ENCODE measurements around the gene NPSR1. TPM values are rescaled to one million over a fixed set of nuclear protein-coding genes. Genes with fewer than 3 reads are reported as not detected.

NPSR1 gene
- total and polyA plus RNA-seq, 9 of the 15 experiments (the other 6 are each of a cell fraction or from before 2014, with no cell fraction given) = not detected

DNA sequence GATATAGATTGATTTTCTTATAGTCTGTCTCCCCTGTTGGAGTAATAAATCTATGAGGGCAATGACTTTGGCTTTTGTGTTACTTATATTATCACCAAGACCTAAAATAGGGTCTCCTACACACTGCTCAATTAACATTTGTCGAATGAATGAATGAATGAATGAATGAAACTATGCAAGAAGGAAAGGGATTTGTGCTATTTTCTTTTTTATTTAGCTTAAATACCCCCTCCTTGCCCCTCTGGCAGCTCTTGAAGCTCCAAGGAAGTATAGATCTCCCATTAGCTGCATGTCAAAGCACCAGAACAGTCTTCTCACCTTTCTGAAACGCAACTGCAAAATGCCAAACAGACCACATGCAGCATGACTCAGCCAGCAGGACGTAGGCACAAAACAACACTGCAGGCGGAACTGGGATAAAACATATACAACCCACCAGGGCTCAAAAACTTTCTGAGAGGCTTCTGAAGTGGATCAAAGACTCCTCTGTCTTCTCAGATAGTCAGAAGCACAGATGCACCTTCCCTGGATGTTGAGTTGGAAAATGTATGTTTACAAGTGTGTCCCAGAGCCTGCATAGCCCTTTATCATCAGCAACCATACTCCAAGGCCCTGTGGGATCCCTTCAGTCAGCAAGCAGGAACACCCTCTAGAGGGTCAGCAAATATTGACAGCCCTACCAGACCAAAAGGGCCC, 187.8 kb downstream of the NPSR1 start (continued):
- TF ChIP-seq FOXP1 (CRISPR knock-in tag; IDR thresholded peaks at IDR 0.05) (no peak), NR2F6 (CRISPR knock-in tag; IDR thresholded peaks at IDR 0.05) (no peak), PYGO2 (tag; IDR thresholded peaks at IDR 0.05) (no peak), NFE2 (IDR thresholded peaks at IDR 0.05; ENCODE audit: low read depth) (0 out of 2 replicates have a peak, but pooled peaks have one; percentile 3), SAFB (IDR thresholded peaks at IDR 0.05; ENCODE audit: borderline replicate concordance, low read depth, low read length) (no peak), ZNF24 (IDR thresholded peaks at IDR 0.05) (peak; percentile 79), RAD21 (CRISPR knock-in tag; conservative IDR thresholded peaks at IDR 0.05 in 1 of 2, IDR thresholded peaks at IDR 0.05 in 1 of 2) (peak in 1 of 2 experiments; percentile 18; a peak in 1 of 4 replicates)
- TF ChIP-seq, protein P1, sequence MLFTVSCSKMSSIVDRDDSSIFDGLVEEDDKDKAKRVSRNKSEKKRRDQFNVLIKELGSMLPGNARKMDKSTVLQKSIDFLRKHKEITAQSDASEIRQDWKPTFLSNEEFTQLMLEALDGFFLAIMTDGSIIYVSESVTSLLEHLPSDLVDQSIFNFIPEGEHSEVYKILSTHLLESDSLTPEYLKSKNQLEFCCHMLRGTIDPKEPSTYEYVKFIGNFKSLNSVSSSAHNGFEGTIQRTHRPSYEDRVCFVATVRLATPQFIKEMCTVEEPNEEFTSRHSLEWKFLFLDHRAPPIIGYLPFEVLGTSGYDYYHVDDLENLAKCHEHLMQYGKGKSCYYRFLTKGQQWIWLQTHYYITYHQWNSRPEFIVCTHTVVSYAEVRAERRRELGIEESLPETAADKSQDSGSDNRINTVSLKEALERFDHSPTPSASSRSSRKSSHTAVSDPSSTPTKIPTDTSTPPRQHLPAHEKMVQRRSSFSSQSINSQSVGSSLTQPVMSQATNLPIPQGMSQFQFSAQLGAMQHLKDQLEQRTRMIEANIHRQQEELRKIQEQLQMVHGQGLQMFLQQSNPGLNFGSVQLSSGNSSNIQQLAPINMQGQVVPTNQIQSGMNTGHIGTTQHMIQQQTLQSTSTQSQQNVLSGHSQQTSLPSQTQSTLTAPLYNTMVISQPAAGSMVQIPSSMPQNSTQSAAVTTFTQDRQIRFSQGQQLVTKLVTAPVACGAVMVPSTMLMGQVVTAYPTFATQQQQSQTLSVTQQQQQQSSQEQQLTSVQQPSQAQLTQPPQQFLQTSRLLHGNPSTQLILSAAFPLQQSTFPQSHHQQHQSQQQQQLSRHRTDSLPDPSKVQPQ (CRISPR knock-in tag; IDR thresholded peaks at IDR 0.05; ENCODE audit: borderline replicate concordance) = no peak
- TF ChIP-seq, protein P2, sequence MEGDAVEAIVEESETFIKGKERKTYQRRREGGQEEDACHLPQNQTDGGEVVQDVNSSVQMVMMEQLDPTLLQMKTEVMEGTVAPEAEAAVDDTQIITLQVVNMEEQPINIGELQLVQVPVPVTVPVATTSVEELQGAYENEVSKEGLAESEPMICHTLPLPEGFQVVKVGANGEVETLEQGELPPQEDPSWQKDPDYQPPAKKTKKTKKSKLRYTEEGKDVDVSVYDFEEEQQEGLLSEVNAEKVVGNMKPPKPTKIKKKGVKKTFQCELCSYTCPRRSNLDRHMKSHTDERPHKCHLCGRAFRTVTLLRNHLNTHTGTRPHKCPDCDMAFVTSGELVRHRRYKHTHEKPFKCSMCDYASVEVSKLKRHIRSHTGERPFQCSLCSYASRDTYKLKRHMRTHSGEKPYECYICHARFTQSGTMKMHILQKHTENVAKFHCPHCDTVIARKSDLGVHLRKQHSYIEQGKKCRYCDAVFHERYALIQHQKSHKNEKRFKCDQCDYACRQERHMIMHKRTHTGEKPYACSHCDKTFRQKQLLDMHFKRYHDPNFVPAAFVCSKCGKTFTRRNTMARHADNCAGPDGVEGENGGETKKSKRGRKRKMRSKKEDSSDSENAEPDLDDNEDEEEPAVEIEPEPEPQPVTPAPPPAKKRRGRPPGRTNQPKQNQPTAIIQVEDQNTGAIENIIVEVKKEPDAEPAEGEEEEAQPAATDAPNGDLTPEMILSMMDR (IDR thresholded peaks at IDR 0.05 in 2 of 3, conservative IDR thresholded peaks at IDR 0.05 in 1 of 3; ENCODE audit: insufficient read depth in 2 of 3, low read depth in 1 of 3, low read length in 3 of 3) = peak in 2 of 3 experiments; percentile 12 to 19; a peak in 2 of 6 replicates
- TF ChIP-seq, protein P3, sequence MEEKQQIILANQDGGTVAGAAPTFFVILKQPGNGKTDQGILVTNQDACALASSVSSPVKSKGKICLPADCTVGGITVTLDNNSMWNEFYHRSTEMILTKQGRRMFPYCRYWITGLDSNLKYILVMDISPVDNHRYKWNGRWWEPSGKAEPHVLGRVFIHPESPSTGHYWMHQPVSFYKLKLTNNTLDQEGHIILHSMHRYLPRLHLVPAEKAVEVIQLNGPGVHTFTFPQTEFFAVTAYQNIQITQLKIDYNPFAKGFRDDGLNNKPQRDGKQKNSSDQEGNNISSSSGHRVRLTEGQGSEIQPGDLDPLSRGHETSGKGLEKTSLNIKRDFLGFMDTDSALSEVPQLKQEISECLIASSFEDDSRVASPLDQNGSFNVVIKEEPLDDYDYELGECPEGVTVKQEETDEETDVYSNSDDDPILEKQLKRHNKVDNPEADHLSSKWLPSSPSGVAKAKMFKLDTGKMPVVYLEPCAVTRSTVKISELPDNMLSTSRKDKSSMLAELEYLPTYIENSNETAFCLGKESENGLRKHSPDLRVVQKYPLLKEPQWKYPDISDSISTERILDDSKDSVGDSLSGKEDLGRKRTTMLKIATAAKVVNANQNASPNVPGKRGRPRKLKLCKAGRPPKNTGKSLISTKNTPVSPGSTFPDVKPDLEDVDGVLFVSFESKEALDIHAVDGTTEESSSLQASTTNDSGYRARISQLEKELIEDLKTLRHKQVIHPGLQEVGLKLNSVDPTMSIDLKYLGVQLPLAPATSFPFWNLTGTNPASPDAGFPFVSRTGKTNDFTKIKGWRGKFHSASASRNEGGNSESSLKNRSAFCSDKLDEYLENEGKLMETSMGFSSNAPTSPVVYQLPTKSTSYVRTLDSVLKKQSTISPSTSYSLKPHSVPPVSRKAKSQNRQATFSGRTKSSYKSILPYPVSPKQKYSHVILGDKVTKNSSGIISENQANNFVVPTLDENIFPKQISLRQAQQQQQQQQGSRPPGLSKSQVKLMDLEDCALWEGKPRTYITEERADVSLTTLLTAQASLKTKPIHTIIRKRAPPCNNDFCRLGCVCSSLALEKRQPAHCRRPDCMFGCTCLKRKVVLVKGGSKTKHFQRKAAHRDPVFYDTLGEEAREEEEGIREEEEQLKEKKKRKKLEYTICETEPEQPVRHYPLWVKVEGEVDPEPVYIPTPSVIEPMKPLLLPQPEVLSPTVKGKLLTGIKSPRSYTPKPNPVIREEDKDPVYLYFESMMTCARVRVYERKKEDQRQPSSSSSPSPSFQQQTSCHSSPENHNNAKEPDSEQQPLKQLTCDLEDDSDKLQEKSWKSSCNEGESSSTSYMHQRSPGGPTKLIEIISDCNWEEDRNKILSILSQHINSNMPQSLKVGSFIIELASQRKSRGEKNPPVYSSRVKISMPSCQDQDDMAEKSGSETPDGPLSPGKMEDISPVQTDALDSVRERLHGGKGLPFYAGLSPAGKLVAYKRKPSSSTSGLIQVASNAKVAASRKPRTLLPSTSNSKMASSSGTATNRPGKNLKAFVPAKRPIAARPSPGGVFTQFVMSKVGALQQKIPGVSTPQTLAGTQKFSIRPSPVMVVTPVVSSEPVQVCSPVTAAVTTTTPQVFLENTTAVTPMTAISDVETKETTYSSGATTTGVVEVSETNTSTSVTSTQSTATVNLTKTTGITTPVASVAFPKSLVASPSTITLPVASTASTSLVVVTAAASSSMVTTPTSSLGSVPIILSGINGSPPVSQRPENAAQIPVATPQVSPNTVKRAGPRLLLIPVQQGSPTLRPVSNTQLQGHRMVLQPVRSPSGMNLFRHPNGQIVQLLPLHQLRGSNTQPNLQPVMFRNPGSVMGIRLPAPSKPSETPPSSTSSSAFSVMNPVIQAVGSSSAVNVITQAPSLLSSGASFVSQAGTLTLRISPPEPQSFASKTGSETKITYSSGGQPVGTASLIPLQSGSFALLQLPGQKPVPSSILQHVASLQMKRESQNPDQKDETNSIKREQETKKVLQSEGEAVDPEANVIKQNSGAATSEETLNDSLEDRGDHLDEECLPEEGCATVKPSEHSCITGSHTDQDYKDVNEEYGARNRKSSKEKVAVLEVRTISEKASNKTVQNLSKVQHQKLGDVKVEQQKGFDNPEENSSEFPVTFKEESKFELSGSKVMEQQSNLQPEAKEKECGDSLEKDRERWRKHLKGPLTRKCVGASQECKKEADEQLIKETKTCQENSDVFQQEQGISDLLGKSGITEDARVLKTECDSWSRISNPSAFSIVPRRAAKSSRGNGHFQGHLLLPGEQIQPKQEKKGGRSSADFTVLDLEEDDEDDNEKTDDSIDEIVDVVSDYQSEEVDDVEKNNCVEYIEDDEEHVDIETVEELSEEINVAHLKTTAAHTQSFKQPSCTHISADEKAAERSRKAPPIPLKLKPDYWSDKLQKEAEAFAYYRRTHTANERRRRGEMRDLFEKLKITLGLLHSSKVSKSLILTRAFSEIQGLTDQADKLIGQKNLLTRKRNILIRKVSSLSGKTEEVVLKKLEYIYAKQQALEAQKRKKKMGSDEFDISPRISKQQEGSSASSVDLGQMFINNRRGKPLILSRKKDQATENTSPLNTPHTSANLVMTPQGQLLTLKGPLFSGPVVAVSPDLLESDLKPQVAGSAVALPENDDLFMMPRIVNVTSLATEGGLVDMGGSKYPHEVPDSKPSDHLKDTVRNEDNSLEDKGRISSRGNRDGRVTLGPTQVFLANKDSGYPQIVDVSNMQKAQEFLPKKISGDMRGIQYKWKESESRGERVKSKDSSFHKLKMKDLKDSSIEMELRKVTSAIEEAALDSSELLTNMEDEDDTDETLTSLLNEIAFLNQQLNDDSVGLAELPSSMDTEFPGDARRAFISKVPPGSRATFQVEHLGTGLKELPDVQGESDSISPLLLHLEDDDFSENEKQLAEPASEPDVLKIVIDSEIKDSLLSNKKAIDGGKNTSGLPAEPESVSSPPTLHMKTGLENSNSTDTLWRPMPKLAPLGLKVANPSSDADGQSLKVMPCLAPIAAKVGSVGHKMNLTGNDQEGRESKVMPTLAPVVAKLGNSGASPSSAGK (IDR thresholded peaks at IDR 0.05) = peak; percentile 14; the same call in 1 of the 2 replicates

Data from K562 (cell line).